Lower leg skin (tissue), 3 donors: ENCODE data around the gene SLC13A2.

Experiments
- CTCF ChIP-seq, 3 donors: fragments of 450-650 bp; IDR thresholded peaks; one replicate each; pipeline ENCODE4 v1.5.1; 2016; ENCODE audit warnings: antibody characterized with exemption in 3 of 3, mild to moderate bottlenecking in 3 of 3, moderate library complexity in 2 of 3
- POLR2A ChIP-seq, 2 donors: fragments of 450-650 bp; IDR thresholded peaks; one replicate each; pipeline ENCODE4 v1.6.1; 2016 to 2017; ENCODE audit warnings: antibody characterized with exemption in 2 of 2, mild to moderate bottlenecking in 1 of 2, moderate library complexity in 1 of 2

GRCh38 chr17:28491286-28491685 lies 17.8 kb downstream of the SLC13A2 start:
- TF ChIP-seq CTCF (IDR thresholded peaks at IDR 0.05), result no peak
- TF ChIP-seq POLR2A (IDR thresholded peaks at IDR 0.05), result no peak
